ENCODE results near the gene PEAR1. TPM values are rescaled to one million over a fixed set of nuclear protein-coding genes. Genes with fewer than 3 reads are reported as not detected.

Gene PEAR1
- total RNA-seq, 2 donors from 2014 or later, result not detected

- Mint-ChIP-seq H3K36me3 (ENCODE audit: low read depth) (no peaks in the 10 kb centered on the region), H3K27me3 (peaks cover 42% of the 10 kb centered on the region)
Measured at GRCh38 chr1:156883919-156884318, 9.6 kb upstream of the PEAR1 start.

GRCh38 chr1:156884560-156885184 is 8.8 kb upstream of the PEAR1 start:
- Mint-ChIP-seq H3K9me3 (no peaks in the 10 kb centered on the region), H3K27me3 (peaks cover 42% of the 10 kb centered on the region), H3K36me3 (ENCODE audit: low read depth) (no peaks in the 10 kb centered on the region), H3K4me3 (no peak overlapping the region), H3K4me1 (no peaks in the 10 kb centered on the region), H3K27ac (no peak overlapping the region)
- ATAC-seq (replicated peaks), result no peak

More at GRCh38 chr1:156883919-156884318, 9.6 kb upstream of the PEAR1 start:
- ATAC-seq (replicated peaks), result no peak
- H3K4me1 Mint-ChIP-seq, result no peaks in the 10 kb centered on the region
- H3K4me3 Mint-ChIP-seq, result no peak overlapping the region
- H3K27ac Mint-ChIP-seq, result no peak overlapping the region
- no peaks in the 10 kb centered on the region for H3K9me3 Mint-ChIP-seq

- Mint-ChIP-seq H3K36me3 (ENCODE audit: low read depth) (no peaks in the 10 kb centered on the region), H3K27ac (no peak overlapping the region), H3K4me1 (no peaks in the 10 kb centered on the region), H3K4me3 (no peak overlapping the region), H3K9me3 (no peaks in the 10 kb centered on the region), H3K27me3 (peaks cover 40% of the 10 kb centered on the region)
- ATAC-seq (replicated peaks), result no peak
Measured at GRCh38 chr1:156885314-156885713, 8.2 kb upstream of the PEAR1 start.

DNA sequence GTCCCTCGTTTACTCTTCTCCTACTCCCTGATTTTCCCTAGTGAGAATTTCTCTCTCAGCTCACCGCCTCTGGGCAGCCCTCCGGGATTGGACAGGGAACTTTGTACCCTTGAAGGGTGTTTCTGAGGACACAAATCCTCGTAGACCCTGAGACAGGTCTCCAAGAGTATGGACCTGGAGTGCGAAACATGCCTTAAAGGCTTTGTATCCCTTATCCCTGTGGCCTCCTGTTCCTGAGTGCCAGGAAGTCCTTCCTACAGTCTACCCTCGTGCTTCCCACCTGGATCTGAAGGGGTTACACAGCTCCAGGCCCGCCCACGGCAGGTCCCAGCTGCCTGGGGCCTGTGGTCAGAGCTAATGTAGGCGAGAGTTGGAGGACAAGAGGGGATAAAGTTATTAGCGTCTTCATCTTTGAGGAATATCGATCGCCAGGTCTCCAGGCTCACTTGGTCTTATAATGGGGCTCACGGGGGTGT is 7.6 kb upstream of the PEAR1 start:
- ATAC-seq (replicated peaks), result no peak
- Mint-ChIP-seq H3K36me3 (ENCODE audit: low read depth) (no peaks in the 10 kb centered on the region), H3K9me3 (no peaks in the 10 kb centered on the region), H3K4me1 (no peaks in the 10 kb centered on the region), H3K4me3 (no peak overlapping the region), H3K27me3 (peaks cover 34% of the 10 kb centered on the region), H3K27ac (peak overlapping the region; percentile 54)

- H3K27ac Mint-ChIP-seq, result peak overlapping the region; percentile 54
- H3K9me3 Mint-ChIP-seq, result no peaks in the 10 kb centered on the region
- no peak overlapping the region for H3K4me3 Mint-ChIP-seq
- H3K4me1 Mint-ChIP-seq, result no peaks in the 10 kb centered on the region
- no peaks in the 10 kb centered on the region for H3K36me3 Mint-ChIP-seq (ENCODE audit: low read depth)
- H3K27me3 Mint-ChIP-seq, result peaks cover 36% of the 10 kb centered on the region
- no peak for ATAC-seq (replicated peaks)
Measured at GRCh38 chr1:156886583-156887281, 6.8 kb upstream of the PEAR1 start.

GRCh38 chr1:156887317-156887716 is 6.2 kb upstream of the PEAR1 start:
- no peak overlapping the region for H3K27ac Mint-ChIP-seq
- no peak for ATAC-seq (replicated peaks)
- H3K36me3 Mint-ChIP-seq (ENCODE audit: low read depth), result no peaks in the 10 kb centered on the region
- H3K27me3 Mint-ChIP-seq, result peaks cover 39% of the 10 kb centered on the region
- H3K9me3 Mint-ChIP-seq, result no peaks in the 10 kb centered on the region
- no peaks in the 10 kb centered on the region for H3K4me1 Mint-ChIP-seq
- H3K4me3 Mint-ChIP-seq, result no peak overlapping the region

- Mint-ChIP-seq H3K4me1 (no peaks in the 10 kb centered on the region), H3K9me3 (no peaks in the 10 kb centered on the region), H3K27ac (no peak overlapping the region), H3K36me3 (ENCODE audit: low read depth) (no peaks in the 10 kb centered on the region), H3K4me3 (no peak overlapping the region), H3K27me3 (peaks cover 38% of the 10 kb centered on the region)
- ATAC-seq (replicated peaks), result no peak
Measured at GRCh38 chr1:156887734-156888133, 5.8 kb upstream of the PEAR1 start.

DNA sequence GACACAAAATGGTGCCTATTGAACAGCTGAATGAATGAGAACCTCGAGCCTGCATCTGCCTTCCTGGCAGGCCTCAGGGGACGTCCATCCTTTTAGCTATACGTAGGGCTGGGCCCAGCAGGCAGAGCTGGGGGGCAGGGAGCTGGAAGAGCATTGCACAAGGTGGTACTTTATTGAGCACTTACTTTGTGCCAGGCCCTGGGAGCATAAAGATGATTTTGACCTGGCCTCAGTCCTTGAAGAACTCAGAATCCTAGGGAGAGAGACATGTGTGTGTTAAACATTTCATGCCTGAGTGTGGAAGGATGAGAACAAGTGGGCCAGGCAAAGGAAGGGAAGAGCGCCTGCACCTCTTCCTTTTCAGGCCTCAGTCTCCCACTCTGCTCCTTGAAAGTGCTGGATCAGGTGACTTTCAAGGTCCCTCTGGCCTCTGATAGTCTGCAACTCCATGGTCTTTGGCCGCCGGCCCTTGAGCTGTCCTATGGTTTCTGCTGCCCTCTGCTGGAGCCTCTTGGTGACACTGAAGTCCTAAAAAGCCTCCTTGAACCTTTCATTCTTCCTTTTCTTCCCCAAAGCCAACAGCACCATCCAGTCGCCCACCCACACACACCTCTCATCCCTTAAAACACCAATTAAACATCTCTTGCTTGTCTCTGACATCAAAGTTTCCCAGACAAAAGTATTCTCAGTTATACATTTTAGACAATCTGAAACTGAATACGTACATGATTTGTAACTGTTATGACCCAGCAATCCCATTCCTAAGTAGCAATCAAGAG is 3.5 kb upstream of the PEAR1 start:
- ATAC-seq (replicated peaks), result peak; percentile 34
- no peaks in the 10 kb centered on the region for H3K36me3 Mint-ChIP-seq (ENCODE audit: low read depth)
- no peaks in the 10 kb centered on the region for H3K4me1 Mint-ChIP-seq
- H3K27me3 Mint-ChIP-seq, result peaks cover 27% of the 10 kb centered on the region
- no peaks in the 10 kb centered on the region for H3K9me3 Mint-ChIP-seq
- no peak overlapping the region for H3K27ac Mint-ChIP-seq
- no peak overlapping the region for H3K4me3 Mint-ChIP-seq

DNA sequence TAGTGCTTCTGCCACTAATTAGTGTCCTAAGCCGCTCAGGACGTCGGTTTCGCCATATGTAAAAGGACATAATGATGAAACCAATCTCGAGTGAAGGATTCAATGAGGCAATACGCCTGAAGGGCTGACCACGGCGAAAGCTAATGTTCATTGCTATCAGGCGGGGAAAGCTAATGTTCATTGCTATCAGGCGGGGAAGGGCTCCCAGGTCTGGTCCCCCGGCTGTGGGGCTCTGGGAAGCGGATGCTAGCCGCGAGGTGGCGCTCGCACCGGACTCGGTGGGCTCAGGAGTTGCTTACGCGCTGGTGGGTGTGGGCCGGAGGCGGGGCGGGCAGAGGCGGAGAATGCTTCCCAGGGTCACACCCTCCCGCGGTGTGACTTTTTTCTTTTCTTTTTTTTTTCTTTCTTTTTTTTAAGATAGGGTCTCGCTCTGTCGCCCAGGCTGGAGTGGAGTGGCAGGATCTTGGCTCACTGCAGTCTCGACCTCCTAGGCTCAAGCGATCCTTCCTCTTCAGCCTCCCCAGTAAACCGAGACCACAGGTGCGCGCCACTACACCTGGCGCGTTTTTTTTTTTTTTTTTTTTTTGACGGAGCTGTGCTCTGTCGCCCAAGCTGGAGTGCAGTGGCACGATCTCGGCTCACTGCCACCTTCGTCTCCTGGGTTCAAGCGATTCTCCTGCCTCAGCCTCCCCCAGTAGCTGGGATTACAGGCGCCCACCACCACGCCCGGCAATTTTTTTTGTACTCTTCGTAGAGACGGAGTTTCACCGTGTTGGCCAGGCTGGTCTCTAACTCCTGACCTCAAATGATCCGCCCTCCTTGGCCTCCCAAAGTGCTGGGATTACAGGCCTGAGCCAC is 1.1 kb upstream of the PEAR1 start:
- ATAC-seq (replicated peaks), result peak; percentile 97
- peaks cover 27% of the 10 kb centered on the region for H3K27me3 Mint-ChIP-seq
- no peaks in the 10 kb centered on the region for H3K36me3 Mint-ChIP-seq (ENCODE audit: low read depth)
- H3K4me3 Mint-ChIP-seq, result peak overlapping the region; percentile 58
- H3K9me3 Mint-ChIP-seq, result no peaks in the 10 kb centered on the region
- H3K4me1 Mint-ChIP-seq, result no peaks in the 10 kb centered on the region
- no peak overlapping the region for H3K27ac Mint-ChIP-seq

DNA sequence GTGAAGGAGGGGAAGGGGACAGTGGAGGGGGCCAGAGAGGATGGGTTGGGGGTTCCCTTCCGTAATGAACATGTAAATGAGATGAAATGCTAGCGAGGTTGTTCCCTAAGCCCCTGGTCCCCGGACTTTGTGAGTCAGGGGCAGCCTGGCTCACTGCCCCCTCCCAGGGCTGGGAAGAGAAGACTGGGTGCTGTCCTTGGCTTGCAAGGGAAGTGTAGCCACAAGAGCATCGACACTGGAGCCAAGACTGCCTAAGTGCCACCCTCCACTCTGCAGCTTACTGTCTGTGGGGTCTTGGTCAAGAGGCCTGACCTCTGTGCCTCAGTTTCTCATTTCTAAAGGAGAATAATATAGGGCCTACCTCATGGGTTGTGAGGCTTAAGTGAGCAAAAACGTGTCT is 483 bp downstream of the PEAR1 start:
- Mint-ChIP-seq H3K36me3 (ENCODE audit: low read depth) (no peaks in the 10 kb centered on the region), H3K27ac (no peak overlapping the region), H3K27me3 (peaks cover 33% of the 10 kb centered on the region), H3K4me3 (no peak overlapping the region), H3K4me1 (peaks cover 7% of the 10 kb centered on the region), H3K9me3 (no peaks in the 10 kb centered on the region)
- no peak for ATAC-seq (replicated peaks)

GRCh38 chr1:156894711-156895454 is 1.4 kb downstream of the PEAR1 start:
- Mint-ChIP-seq H3K27me3 (peaks cover 32% of the 10 kb centered on the region), H3K4me3 (no peak overlapping the region), H3K4me1 (peaks cover 7% of the 10 kb centered on the region), H3K27ac (no peak overlapping the region), H3K36me3 (ENCODE audit: low read depth) (no peaks in the 10 kb centered on the region), H3K9me3 (no peaks in the 10 kb centered on the region)
- ATAC-seq (replicated peaks), result no peak

- no peak for ATAC-seq (replicated peaks)
- H3K36me3 Mint-ChIP-seq (ENCODE audit: low read depth), result no peaks in the 10 kb centered on the region
- H3K27ac Mint-ChIP-seq, result no peak overlapping the region
- H3K27me3 Mint-ChIP-seq, result peaks cover 32% of the 10 kb centered on the region
- H3K4me3 Mint-ChIP-seq, result no peak overlapping the region
- H3K4me1 Mint-ChIP-seq, result peaks cover 7% of the 10 kb centered on the region
- no peaks in the 10 kb centered on the region for H3K9me3 Mint-ChIP-seq
Measured at GRCh38 chr1:156895455-156895812, 1.9 kb downstream of the PEAR1 start.

DNA sequence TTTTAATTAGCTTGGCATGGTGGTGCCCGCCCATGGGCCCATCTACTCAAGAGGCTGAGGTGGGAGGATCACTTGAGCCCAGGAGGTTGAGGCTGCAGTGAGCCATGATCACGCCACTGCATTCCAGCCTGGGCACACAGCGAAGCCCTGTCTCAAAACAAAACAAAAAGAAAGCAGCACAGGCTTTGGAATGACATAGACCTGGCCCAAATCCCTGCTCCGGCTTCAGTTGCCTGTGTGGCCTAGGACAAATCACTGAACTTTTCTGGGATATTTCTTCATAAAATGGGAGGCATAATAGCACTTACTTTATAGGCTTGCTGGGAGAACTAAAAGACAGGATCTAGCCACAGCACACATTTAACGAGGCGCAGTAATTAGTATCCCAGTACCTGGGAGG is 2.4 kb downstream of the PEAR1 start:
- H3K36me3 Mint-ChIP-seq (ENCODE audit: low read depth), result no peaks in the 10 kb centered on the region
- peaks cover 32% of the 10 kb centered on the region for H3K27me3 Mint-ChIP-seq
- peaks cover 7% of the 10 kb centered on the region for H3K4me1 Mint-ChIP-seq
- H3K27ac Mint-ChIP-seq, result no peak overlapping the region
- no peak for ATAC-seq (replicated peaks)
- H3K4me3 Mint-ChIP-seq, result no peak overlapping the region
- H3K9me3 Mint-ChIP-seq, result no peaks in the 10 kb centered on the region
